Measurements from ENCODE around the gene DOK3.

Gene DOK3

DNA sequence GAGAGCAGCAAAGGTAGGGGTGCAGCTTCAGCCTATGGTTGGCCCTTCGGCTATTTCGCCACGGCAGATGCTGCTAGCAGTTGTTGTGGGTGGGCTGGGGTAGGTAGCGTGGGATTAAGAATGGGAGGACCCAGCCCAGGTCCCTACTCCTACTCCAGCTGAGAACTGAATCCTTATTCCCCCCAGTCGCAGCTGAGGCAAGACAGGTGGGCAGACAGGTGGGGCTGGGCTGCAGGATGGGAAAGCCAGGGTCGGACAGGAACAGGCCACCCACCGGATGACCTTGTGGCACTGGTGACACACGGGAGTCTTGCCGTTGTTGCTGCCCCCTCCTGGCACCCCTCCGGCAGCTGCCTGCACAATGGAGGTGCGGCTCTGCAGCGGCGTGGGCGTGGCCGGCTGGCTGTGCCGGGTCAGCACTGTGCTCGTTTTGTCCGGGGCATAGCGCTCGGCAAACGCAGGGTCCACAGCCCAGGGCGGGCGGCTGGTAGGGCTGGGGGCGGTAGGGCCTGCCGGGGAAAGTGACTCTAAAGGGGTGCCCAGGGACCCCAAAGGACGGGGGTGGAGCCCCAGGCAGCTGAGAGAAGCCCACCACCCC lies 20.4 kb downstream of the DOK3 start:
- TF ChIP-seq TAF1 (IDR thresholded peaks at IDR 0.05; ENCODE audit: borderline replicate concordance, insufficient read depth, low read length) (no peak), SIN3A (IDR thresholded peaks at IDR 0.05; ENCODE audit: borderline replicate concordance, insufficient read depth, low read length) (no peak), POLR2AphosphoS5 (IDR thresholded peaks at IDR 0.05; ENCODE audit: low read depth, low read length) (no peak), FOXP2 (optimal IDR thresholded peaks at IDR 0.05; ENCODE audit: borderline replicate concordance, extremely low read depth, extremely low read length, insufficient read depth) (no peak)
- TF ChIP-seq, protein P1, sequence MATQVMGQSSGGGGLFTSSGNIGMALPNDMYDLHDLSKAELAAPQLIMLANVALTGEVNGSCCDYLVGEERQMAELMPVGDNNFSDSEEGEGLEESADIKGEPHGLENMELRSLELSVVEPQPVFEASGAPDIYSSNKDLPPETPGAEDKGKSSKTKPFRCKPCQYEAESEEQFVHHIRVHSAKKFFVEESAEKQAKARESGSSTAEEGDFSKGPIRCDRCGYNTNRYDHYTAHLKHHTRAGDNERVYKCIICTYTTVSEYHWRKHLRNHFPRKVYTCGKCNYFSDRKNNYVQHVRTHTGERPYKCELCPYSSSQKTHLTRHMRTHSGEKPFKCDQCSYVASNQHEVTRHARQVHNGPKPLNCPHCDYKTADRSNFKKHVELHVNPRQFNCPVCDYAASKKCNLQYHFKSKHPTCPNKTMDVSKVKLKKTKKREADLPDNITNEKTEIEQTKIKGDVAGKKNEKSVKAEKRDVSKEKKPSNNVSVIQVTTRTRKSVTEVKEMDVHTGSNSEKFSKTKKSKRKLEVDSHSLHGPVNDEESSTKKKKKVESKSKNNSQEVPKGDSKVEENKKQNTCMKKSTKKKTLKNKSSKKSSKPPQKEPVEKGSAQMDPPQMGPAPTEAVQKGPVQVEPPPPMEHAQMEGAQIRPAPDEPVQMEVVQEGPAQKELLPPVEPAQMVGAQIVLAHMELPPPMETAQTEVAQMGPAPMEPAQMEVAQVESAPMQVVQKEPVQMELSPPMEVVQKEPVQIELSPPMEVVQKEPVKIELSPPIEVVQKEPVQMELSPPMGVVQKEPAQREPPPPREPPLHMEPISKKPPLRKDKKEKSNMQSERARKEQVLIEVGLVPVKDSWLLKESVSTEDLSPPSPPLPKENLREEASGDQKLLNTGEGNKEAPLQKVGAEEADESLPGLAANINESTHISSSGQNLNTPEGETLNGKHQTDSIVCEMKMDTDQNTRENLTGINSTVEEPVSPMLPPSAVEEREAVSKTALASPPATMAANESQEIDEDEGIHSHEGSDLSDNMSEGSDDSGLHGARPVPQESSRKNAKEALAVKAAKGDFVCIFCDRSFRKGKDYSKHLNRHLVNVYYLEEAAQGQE (IDR thresholded peaks at IDR 0.05; ENCODE audit: insufficient read depth in 1 of 2, low read depth in 2 of 2, low read length in 2 of 2), result no peak

DNA sequence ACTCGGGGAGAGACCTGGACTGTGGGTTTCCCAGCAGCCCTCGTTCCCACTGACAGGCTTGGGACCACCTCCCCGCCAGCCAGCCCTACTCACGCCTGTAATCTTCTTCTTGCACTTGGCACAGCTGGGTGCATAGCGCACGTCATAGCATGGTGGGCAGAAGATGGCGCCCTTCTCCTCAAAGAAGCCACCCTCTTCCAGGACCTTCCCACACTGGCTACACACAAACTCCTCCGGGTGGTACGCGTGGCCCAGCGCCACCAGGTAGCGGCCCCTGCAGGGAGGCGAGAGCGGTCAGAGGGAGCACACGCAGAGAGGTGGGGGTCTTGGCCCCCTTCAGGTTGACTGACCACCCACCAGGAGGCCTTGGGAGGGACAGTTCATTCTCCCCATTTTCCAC lies 21.7 kb downstream of the DOK3 start:
- TF ChIP-seq TAF1 (IDR thresholded peaks at IDR 0.05; ENCODE audit: borderline replicate concordance, insufficient read depth, low read length) (no peak), FOXP2 (optimal IDR thresholded peaks at IDR 0.05; ENCODE audit: borderline replicate concordance, extremely low read depth, extremely low read length, insufficient read depth) (no peak), POLR2AphosphoS5 (IDR thresholded peaks at IDR 0.05; ENCODE audit: low read depth, low read length) (no peak)
- TF ChIP-seq, protein P1 (IDR thresholded peaks at IDR 0.05; ENCODE audit: insufficient read depth in 1 of 2, low read depth in 2 of 2, low read length in 2 of 2), result no peak

DNA sequence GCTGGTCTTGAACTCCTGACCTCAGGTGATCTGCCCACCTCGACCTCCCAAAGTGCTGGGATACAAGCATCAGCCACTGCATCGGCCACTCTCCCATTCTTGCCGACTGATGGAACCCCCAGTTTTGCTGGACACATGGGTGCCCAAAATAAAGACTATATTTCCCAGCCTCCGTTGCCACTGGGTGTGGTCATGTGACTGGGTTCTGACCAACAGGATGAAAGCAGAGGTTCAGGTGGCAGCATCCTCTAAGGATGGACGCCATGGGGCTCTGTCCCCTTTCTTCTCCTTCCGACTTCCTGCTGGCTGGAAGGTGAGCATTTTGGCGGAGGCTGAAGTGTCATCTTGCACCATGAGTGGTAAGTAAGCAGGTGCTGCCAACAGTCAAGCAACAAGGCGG lies 22.5 kb downstream of the DOK3 start:
- no peak for TF ChIP-seq POLR2AphosphoS5 (IDR thresholded peaks at IDR 0.05; ENCODE audit: low read depth, low read length)
- TF ChIP-seq, protein P1 (IDR thresholded peaks at IDR 0.05; ENCODE audit: insufficient read depth in 1 of 2, low read depth in 2 of 2, low read length in 2 of 2), result no peak
- TF ChIP-seq FOXP2 (optimal IDR thresholded peaks at IDR 0.05; ENCODE audit: borderline replicate concordance, extremely low read depth, extremely low read length, insufficient read depth), result no peak
- no peak for TF ChIP-seq SIN3A (IDR thresholded peaks at IDR 0.05; ENCODE audit: borderline replicate concordance, insufficient read depth, low read length)
- no peak for TF ChIP-seq TAF1 (IDR thresholded peaks at IDR 0.05; ENCODE audit: borderline replicate concordance, insufficient read depth, low read length)

DNA sequence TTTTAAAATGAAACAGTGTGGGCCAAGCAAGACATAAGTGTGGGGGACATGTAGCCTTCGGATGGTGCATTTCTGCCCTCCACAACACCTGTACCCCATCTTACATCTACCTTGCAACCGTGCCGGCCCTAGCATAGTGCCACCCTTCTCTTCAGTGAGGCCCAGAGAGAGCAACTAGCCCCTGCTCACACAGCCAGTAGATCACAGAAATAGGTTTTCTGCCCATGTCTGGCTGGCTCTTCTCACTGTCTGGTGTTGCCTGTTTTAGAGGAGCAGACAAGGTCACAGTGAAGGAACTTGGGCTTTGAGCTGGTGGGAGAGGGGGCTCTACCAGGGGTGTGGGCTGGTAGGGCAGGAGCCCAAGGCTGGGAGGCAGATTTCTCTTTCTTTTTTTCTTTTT lies 23.4 kb downstream of the DOK3 start:
- TF ChIP-seq, protein P1 (IDR thresholded peaks at IDR 0.05; ENCODE audit: insufficient read depth in 1 of 2, low read depth in 2 of 2, low read length in 2 of 2), result no peak
- no peak for TF ChIP-seq FOXP2 (optimal IDR thresholded peaks at IDR 0.05; ENCODE audit: borderline replicate concordance, extremely low read depth, extremely low read length, insufficient read depth)
- no peak for TF ChIP-seq TAF1 (IDR thresholded peaks at IDR 0.05; ENCODE audit: borderline replicate concordance, insufficient read depth, low read length)
- no peak for TF ChIP-seq POLR2AphosphoS5 (IDR thresholded peaks at IDR 0.05; ENCODE audit: low read depth, low read length)
- TF ChIP-seq SIN3A (IDR thresholded peaks at IDR 0.05; ENCODE audit: borderline replicate concordance, insufficient read depth, low read length), result no peak

All from PFSK-1 (cell line).